Small intestine (tissue), 7 donors: ENCODE data around the gene CCBE1. TPM values are rescaled to one million over a fixed set of nuclear protein-coding genes. Genes with fewer than 3 reads are reported as not detected.
"Not testable (repeated sequence)": the region's sequence is repeated elsewhere in the genome, so short reads cannot be mapped to it uniquely, and the experiment has no call there.

Experiments
- DNase-seq, 2 donors: peaks; one replicate each; pipeline versions ENCODE4 v3.0.0 to v3.0.0-alpha.2; 2013
- FAIRE-seq: peaks from 2 replicates; lab custom pipeline; 2012; peaks lifted over from hg19 to GRCh38; lab: Jason Lieb, UNC
- H3K27ac ChIP-seq, 3 donors: one replicate each; pipeline ENCODE4 v1.5.1; 2013; ENCODE audit warnings: low read length in 2 of 3, mild to moderate bottlenecking in 2 of 3, control low read depth in 1 of 3, inconsistent platforms in 1 of 3, low read depth in 1 of 3, moderate library complexity in 1 of 3
- H3K27me3 ChIP-seq, 3 donors: one replicate each; pipeline ENCODE4 v1.6.1; 2013; ENCODE audit warnings: low read length in 3 of 3, inconsistent platforms in 1 of 3; ENCODE audit not compliant: control insufficient read depth in 3 of 3, insufficient read depth in 3 of 3
- H3K36me3 ChIP-seq, 3 donors: one replicate each; pipeline ENCODE4 v1.6.1; 2013; ENCODE audit warnings: low read length in 3 of 3, inconsistent platforms in 1 of 3, low read depth in 1 of 3, mild to moderate bottlenecking in 1 of 3, moderate library complexity in 1 of 3; ENCODE audit not compliant: control insufficient read depth in 3 of 3, insufficient read depth in 2 of 3
- H3K4me1 ChIP-seq, 3 donors: one replicate each; pipeline ENCODE4 v1.6.1; 2013; ENCODE audit warnings: low read length in 2 of 3, inconsistent platforms in 1 of 3, low read depth in 1 of 3, mild to moderate bottlenecking in 1 of 3, moderate library complexity in 1 of 3; ENCODE audit not compliant: control insufficient read depth in 3 of 3, insufficient read depth in 2 of 3
- H3K4me3 ChIP-seq, 3 donors: one replicate each; pipeline ENCODE4 v1.5.1; 2013; ENCODE audit warnings: low read length in 3 of 3, control low read depth in 1 of 3, inconsistent platforms in 1 of 3, low read depth in 1 of 3, mild to moderate bottlenecking in 1 of 3, moderate library complexity in 1 of 3
- H3K9me3 ChIP-seq, 2 donors: one replicate each; pipeline ENCODE4 v1.6.1; 2013; ENCODE audit warnings: low read depth in 1 of 2, low read length in 1 of 2; ENCODE audit not compliant: control insufficient read depth in 2 of 2, insufficient read depth in 1 of 2
- WGBS, 3 donors: extraction: QIAGEN DNeasy Blood & Tissue Kit; methylation state at CpG; one replicate each; pipeline ENCODE4 v1.1.7; 2013; 5-methylcytosine and 5-hydroxymethylcytosine counted together
- polyA plus RNA-seq, 4 donors: library from polyadenylated mRNA; stranded (reverse) in 3 of 4; unstranded in 1 of 4; fragments of 200-250 nt in 3 of 4; fragments of 120-200 nt in 1 of 4; gene quantifications; one replicate each; pipeline versions ENCODE4 v1.2.1 to v1.2.3, GENCODE V29; 2013
- donor health status: healthy with polysubstance abuse.
- donor health status: control.
- donor health status: control.
- donor health status: Bipolar disorder and iron deficiency.
- donor health status: healthy.

CCBE1 gene
- polyA plus RNA-seq, 4 donors = 0.27 to 1.3 (median 0.54) TPM; not detected in 1

DNA sequence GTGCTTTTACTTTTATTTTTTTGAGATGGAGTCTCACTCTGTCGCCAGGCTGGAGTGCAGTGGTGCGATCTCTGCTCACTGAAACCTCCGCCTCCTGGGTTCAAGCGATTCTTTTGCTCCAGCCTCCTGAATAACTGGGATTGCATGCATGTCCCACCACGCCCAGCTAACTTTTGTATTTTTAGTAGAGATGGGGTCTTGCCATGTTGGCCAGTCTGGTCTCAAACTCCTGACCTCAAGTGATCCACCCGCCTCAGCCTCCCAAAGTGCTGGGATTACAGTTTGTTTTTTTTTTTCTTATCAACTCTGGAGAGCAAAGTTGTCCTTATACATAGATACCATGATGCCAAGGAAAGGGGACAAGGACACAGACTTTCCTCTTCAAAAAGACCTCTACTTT lies 181.3 kb downstream of the CCBE1 start:
- FAIRE-seq, DNase-seq, H3K36me3 ChIP-seq, H3K4me3 ChIP-seq, H3K9me3 ChIP-seq, H3K27ac ChIP-seq: not testable (repeated sequence)
- Histone ChIP-seq H3K4me1 (peaks cover 0 to 10% (median 5%) of the 10 kb centered on the region in 3 donors), H3K27me3 (peaks cover 0 to 20% (median 0%) of the 10 kb centered on the region in 3 donors)
- WGBS, 3 donors = 76 to 82% (median 80%) methylated on average over 6 of the region's 6 CpGs

DNA sequence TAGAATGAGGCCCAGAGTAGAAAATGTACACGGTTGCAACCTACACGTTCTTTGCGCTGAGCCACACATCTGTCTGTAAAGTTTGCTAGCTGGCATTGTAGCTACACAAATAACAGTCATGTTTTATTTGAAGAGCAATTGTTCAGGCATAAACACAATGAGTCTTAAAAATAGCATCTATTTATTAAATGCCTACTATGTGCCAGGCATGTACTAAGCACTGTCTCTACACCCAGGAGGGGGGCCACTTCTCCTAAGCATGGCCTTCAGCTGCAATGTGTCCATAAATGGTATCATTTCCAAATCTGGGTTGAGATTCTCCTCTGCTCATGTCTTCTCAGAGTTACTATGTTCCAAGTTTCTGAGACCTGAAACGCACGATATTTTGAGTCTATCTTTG lies 182.1 kb downstream of the CCBE1 start:
- no peak for FAIRE-seq
- H3K27ac ChIP-seq = no peak overlapping the region
- H3K4me3 ChIP-seq = no peak overlapping the region
- no peak for DNase-seq
- H3K4me1 ChIP-seq = peaks cover 0 to 10% (median 5%) of the 10 kb centered on the region in 3 donors
- H3K9me3 ChIP-seq = no peaks in the 10 kb centered on the region
- 68 to 73% (median 72%) methylated on average over 5 of the region's 5 CpGs for WGBS, 3 donors
- H3K36me3 ChIP-seq = no peaks in the 10 kb centered on the region
- H3K27me3 ChIP-seq = peaks cover 0 to 20% (median 0%) of the 10 kb centered on the region in 3 donors

DNA sequence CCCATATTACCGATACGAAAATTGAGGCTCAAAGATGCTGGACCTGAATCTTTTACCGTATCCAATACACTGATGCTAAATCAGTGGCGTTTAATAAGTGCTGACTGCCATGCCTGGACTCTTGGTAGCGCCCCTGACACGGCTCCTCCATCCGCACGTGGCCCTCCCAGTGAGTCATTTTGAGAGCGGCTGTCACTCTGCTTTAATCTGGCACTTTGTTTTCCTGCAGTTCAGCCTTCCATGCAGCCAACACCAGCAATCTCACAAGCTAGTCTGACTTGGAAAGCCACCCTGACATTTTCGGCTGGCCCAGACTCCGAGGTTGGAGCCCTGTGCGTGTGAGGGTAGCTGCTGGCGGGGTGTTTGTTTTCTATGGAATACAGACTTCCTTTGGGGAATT lies 183.0 kb downstream of the CCBE1 start:
- Histone ChIP-seq H3K4me1 (peaks cover 0 to 10% (median 5%) of the 10 kb centered on the region in 3 donors), H3K36me3 (no peaks in the 10 kb centered on the region), H3K4me3 (no peak overlapping the region), H3K9me3 (no peaks in the 10 kb centered on the region), H3K27ac (no peak overlapping the region), H3K27me3 (peaks cover 0 to 20% (median 0%) of the 10 kb centered on the region in 3 donors)
- DNase-seq = no peak
- WGBS, 3 donors = 39 to 59% (median 45%) methylated on average over 13 of the region's 13 CpGs
- FAIRE-seq = no peak

DNA sequence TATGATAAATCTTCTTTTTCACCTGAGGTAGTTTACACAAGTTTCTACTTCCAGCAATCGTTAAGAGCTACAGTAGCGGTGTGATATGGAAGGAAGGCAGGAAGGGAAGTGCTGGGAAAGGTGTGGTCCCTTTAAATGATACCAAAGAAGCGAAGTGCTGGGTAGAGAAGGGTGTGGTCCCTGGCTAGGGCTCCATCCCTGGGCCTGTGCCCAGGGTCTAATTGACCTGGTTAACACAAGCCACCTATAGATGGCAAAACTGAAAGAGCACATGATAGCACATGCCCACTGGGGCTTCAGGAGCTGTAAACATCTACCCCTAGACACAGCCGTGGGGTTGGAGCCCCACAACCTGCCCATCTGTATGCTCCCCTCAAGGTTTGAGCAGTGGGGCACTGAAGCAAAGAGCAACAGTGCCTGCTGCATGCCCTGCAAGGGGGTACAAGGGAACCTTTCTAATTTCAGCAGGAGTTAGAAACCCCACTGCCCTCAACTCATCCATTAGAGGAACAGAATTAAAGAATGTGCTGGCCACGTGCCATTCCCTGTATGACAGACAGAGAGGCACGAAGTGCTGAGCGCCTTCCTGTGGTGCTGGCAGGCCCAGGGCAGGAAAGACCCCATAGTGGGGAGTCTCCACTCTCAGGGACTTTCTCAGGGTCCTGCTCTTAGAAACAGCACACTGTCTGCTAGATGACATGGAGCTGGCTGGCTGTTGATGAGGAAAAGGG lies 185.0 kb downstream of the CCBE1 start:
- no peaks in the 10 kb centered on the region for H3K36me3 ChIP-seq
- H3K4me1 ChIP-seq = peaks cover 0 to 10% (median 5%) of the 10 kb centered on the region in 3 donors
- no peak for DNase-seq
- H3K4me3 ChIP-seq = no peak overlapping the region
- no peak overlapping the region for H3K27ac ChIP-seq
- 48 to 65% (median 54%) methylated on average over 7 of the region's 7 CpGs for WGBS, 3 donors
- no peaks in the 10 kb centered on the region for H3K9me3 ChIP-seq
- no peak for FAIRE-seq
- peaks cover 0 to 20% (median 0%) of the 10 kb centered on the region in 3 donors for H3K27me3 ChIP-seq

DNA sequence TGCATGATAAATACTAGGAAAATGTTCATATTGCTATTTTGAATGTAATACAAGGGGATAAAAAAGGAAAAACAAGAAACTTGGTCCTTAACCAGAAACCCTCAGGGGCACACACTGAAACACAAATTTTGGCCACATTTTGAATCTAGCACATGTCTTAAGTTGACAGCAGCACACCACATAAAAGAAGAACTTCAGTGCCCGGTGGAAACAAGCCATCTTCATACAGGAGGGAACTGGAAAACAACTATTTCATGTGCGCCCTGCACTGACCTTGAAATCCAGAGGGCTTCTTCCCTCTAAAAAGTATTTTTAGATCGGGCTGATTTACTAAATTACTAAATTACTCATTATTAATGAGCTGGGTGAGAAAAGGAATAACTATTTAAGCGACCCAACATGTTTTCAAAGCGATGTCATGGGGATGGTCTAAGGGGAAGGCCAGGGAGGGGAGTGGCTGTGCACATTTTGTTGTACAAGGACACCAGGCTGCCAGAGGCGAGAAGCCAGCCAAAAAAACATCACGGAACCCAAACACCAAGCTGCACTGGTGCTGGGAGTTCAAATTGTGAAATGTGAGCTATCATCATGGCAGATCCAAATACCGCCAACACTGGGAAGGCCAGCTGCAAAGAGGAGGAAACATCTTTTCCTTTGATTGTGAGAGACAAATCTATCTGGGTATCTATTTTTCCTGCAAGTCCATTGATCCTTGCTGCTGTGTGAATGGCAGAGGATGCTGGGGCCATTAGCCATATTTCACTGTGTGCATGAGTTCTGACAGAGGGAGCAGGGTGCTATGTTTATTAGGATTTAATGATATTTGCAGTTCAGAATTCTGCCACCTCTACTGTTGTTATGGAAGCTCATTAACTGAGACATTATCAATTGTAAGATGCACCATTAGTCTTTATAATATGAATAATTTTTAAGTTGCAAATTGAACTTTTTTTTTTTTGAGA lies 187.5 kb downstream of the CCBE1 start:
- 67 to 78% (median 70%) methylated on average over 8 of the region's 8 CpGs for WGBS, 3 donors
- no peaks in the 10 kb centered on the region for H3K36me3 ChIP-seq
- no peaks in the 10 kb centered on the region for H3K4me1 ChIP-seq
- H3K9me3 ChIP-seq = no peaks in the 10 kb centered on the region
- H3K27me3 ChIP-seq = peaks cover 0 to 21% (median 0%) of the 10 kb centered on the region in 3 donors
- H3K4me3 ChIP-seq = no peak overlapping the region
- FAIRE-seq (no peak), DNase-seq (no peak)
- H3K27ac ChIP-seq = no peak overlapping the region

DNA sequence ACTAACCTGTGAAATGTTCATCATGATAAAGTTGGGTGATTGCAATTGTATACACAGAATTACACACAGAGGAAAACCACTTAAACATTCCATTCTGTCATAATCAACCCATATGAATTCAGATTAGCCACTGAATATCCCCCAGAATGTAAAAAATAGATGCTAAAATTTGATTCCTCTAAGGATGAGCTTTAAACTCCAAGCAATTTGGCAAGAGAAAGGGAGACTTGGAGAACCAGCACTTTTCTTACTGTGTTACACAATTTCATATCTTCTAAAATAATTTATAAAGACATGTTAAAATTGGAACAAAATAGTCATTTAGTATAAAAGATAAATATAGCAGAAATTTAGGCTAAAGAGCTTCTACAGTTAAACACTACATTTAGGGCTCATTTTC lies 191.9 kb downstream of the CCBE1 start:
- Histone ChIP-seq H3K27ac (no peak overlapping the region), H3K27me3 (peaks cover 0 to 3% (median 0%) of the 10 kb centered on the region in 3 donors), H3K36me3 (no peaks in the 10 kb centered on the region), H3K4me1 (no peaks in the 10 kb centered on the region), H3K4me3 (no peak overlapping the region), H3K9me3 (no peaks in the 10 kb centered on the region)
- FAIRE-seq (no peak), DNase-seq (no peak)

DNA sequence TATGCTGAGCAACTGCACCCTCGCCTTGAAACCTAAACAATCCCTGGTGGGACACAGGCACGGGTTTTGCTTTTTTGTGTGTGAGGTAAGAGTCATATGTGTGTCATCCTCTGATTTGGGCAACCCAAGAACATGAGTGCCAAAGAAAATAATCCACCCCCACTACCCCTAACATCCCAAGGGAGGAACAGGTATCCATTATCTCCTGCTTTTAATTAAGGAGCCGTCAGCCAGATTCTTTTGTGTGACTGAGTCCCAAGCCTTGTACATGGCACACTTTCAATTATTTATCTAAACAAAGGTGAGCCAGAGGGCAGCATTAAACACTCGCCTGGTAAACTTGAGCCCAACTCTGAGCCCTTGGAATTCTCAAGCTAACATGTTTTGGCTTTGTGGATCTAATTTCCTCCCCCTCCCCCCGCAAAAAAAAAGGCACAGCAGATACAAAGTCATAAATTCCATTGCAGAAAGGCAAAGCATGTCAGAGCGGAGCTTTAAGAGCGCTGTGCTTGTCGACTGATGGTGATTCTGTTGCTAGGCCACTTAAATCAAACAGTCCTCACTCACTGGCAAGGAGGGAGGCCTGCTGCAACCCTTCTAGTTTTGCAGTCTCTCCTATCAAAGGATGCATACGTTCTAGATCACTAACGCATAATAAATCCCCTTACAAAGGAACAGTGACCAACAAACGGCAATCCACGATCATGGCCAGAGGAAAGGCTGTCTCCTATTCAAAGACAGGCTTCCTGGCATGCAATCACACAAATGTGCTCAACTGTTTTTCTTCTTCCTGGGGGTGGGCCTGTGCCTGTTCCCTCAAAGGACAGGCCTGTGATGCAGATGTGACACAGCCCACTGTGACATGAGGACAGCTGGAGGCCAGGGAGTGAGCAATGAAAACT lies 194.7 kb downstream of the CCBE1 start:
- H3K27me3 ChIP-seq = peaks cover 0 to 3% (median 0%) of the 10 kb centered on the region in 3 donors
- no peaks in the 10 kb centered on the region for H3K36me3 ChIP-seq
- peaks cover 0 to 6% of the 10 kb centered on the region in 2 donors for H3K9me3 ChIP-seq
- WGBS, 3 donors = 34 to 59% (median 39%) methylated on average over 12 of the region's 12 CpGs
- H3K4me1 ChIP-seq = no peaks in the 10 kb centered on the region
- H3K27ac ChIP-seq = peak overlapping the region in 2 of 3 donors; percentile 13 to 30
- no peak for FAIRE-seq
- DNase-seq = peak in 1 of 2 donors; percentile 28
- H3K4me3 ChIP-seq = no peak overlapping the region
